HAP-1 (cell line): Measurements from ENCODE around the gene MYO18B.
"Not testable (repeated sequence)": the region's sequence is repeated elsewhere in the genome, so short reads cannot be mapped to it uniquely, and the experiment has no call there.

Experiments used
- DNase-seq, 2 experiments: peaks; one replicate each; pipeline ENCODE4 v3.0.0-alpha.2; 2016 to 2020; ENCODE audit warnings: low spot score in 2 of 2
- H3K27me3 ChIP-seq: fragments of 250-450 bp; sonication (Bioruptor Pico); 2 replicates; pipeline ENCODE4 v1.5.1; 2020; ENCODE audit warnings: low read depth, mild to moderate bottlenecking, moderate library complexity
- H3K36me3 ChIP-seq: fragments of 250-450 bp; sonication (Bioruptor Pico); replicated peaks from 2 replicates; pipeline ENCODE4 v1.5.1; 2020; ENCODE audit warnings: mild to moderate bottlenecking
- H3K4me1 ChIP-seq: fragments of 250-450 bp; sonication (Bioruptor Pico); 2 replicates; pipeline ENCODE4 v1.5.1; 2020; ENCODE audit warnings: mild to moderate bottlenecking
- H3K4me3 ChIP-seq: fragments of 250-450 bp; sonication (Bioruptor Pico); 2 replicates; pipeline ENCODE4 v1.5.1; 2020; ENCODE audit warnings: mild to moderate bottlenecking, moderate library complexity
- H3K9me3 ChIP-seq: fragments of 250-450 bp; sonication (Bioruptor Pico); 2 replicates; pipeline ENCODE4 v1.5.1; 2020; ENCODE audit warnings: mild to moderate bottlenecking, moderate library complexity
- in situ Hi-C: fragments of 300-500 bp; cut with MboI; formaldehyde crosslinking; loops from 3 replicates; pipeline ENCODE4 v1.14.3; 2020; ENCODE audit warnings: low sequenced_read_pairs, inconsistent platforms, mixed read lengths

Gene MYO18B

DNA sequence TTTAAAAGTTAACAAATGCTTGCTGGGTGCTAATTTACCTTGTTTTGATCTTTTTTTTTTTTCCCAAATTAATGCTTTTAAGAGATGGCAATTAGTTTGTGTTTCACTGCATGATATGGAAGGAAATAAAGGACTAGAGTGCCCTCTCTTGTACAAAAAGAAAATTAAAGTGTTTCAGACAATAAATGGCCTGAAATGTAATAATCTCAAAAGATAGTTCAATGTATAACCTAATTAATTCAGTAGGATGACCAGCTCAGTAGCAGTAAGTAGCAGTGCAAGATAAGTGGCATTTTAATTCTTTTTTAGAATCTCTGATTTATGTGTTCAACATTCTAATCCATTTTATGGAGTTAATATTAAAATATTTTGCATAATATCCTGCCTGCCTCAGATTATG lies 39.9 kb upstream of the MYO18B start:
- no peak overlapping the region for H3K4me3 ChIP-seq
- H3K27me3 ChIP-seq, result no peaks in the 10 kb centered on the region
- in situ Hi-C loops, result loop anchor here (10.0 kb wide), 1 partner anchor 237 kb away; no protein-coding TSS in a partner anchor
- no peaks in the 10 kb centered on the region for H3K9me3 ChIP-seq
- H3K36me3 ChIP-seq, result no peaks in the 10 kb centered on the region
- DNase-seq, result peak in 1 of 2 experiments; percentile 18
- H3K4me1 ChIP-seq, result no peaks in the 10 kb centered on the region

DNA sequence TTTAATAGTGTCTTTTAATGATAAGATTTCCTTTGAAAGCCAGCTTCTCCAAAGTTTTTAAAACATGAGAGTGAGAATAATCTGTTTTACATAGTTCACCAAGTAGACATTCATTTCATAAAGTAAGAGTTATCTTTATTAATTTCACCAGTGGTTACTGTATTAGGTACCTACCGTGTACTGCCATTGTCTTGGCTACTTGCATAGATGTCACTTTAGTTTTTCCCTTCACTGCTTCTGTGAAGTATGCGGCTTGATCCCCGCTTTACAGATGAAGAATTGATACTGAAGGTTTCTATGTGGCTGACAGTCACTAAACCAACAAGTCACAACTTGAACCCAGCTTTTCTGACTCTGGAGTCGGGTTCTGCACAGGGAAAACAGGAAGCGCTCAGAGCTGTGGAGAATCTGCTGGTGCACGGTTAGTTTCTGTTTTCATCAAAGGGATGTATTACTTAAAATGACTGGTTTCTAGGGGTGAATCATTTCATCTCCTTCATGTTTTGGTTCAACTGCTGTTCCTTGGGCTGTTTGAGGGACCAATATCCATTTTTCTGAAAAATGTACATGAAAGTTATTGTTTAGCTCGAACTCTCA lies 39.3 kb upstream of the MYO18B start:
- Histone ChIP-seq H3K36me3 (no peaks in the 10 kb centered on the region), H3K27me3 (no peaks in the 10 kb centered on the region), H3K4me3 (no peak overlapping the region), H3K4me1 (no peaks in the 10 kb centered on the region), H3K9me3 (no peaks in the 10 kb centered on the region)
- DNase-seq, result no peak
- in situ Hi-C loops, result loop anchor here (10.0 kb wide), 1 partner anchor 238 kb away; no protein-coding TSS in a partner anchor

DNA sequence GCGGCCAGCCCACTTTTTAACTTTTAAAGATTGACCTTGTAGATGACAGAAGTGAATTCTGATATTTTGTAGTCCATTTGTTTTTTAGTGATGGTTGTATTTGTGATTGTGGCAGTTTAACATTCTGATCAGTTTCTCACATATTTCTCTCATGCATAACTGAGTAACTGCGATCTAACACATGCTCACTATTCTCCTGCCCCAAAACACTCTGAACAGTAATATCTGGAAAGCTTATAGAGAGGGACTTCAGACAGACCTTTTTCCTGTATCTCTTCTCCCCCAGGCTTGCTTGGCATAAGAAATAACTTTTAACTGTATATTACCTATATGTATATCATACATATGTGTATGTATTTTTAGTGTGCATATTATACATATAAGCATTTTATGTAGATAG lies 37.3 kb upstream of the MYO18B start:
- no peaks in the 10 kb centered on the region for H3K9me3 ChIP-seq
- no peak overlapping the region for H3K4me3 ChIP-seq
- DNase-seq, result no peak
- H3K27me3 ChIP-seq, result no peaks in the 10 kb centered on the region
- H3K36me3 ChIP-seq, result no peaks in the 10 kb centered on the region
- in situ Hi-C loops, result loop anchor here (10.0 kb wide), 1 partner anchor 240 kb away; no protein-coding TSS in a partner anchor
- no peaks in the 10 kb centered on the region for H3K4me1 ChIP-seq

DNA sequence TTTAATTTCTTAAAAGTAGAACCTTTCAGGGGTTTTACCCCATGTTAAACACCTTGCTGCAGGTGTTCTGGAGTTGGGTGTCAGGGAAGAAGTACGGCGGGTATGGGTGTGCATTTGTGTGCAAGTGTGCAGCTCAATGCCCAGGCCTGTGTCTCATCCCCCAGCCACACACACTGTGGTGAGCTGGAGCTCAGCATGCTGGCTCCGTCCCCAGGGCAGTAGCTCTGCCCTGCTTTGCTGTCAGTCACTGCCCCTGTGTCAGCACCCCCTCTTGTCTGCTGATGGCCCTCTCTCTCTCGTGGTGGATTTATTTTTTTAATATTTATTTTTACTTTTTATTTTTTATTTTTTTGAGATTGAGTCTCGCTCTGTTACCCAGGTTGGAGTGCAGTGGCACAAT lies 35.8 kb upstream of the MYO18B start:
- in situ Hi-C loops, result loop anchor here (10.0 kb wide), 1 partner anchor 241 kb away; no protein-coding TSS in a partner anchor
- no peaks in the 10 kb centered on the region for H3K4me1 ChIP-seq
- H3K9me3 ChIP-seq, result no peaks in the 10 kb centered on the region
- no peak overlapping the region for H3K4me3 ChIP-seq
- no peaks in the 10 kb centered on the region for H3K27me3 ChIP-seq
- H3K36me3 ChIP-seq, result no peaks in the 10 kb centered on the region
- no peak for DNase-seq

GRCh38 chr22:25708430-25708829 lies 33.6 kb upstream of the MYO18B start:
- DNase-seq, H3K4me3 ChIP-seq, H3K9me3 ChIP-seq, H3K36me3 ChIP-seq, H3K27me3 ChIP-seq, H3K4me1 ChIP-seq: not testable (repeated sequence)
- in situ Hi-C loops, result loop anchor here (10.0 kb wide), 1 partner anchor 244 kb away; no protein-coding TSS in a partner anchor

- in situ Hi-C loops, result loop anchor here (10.0 kb wide), 1 partner anchor 245 kb away; no protein-coding TSS in a partner anchor
- Histone ChIP-seq H3K36me3 (no peaks in the 10 kb centered on the region), H3K9me3 (no peaks in the 10 kb centered on the region), H3K27me3 (no peaks in the 10 kb centered on the region), H3K4me1 (no peaks in the 10 kb centered on the region), H3K4me3 (no peak overlapping the region)
- DNase-seq, result no peak
Measured at GRCh38 chr22:25709758-25710157, 32.2 kb upstream of the MYO18B start.

DNA sequence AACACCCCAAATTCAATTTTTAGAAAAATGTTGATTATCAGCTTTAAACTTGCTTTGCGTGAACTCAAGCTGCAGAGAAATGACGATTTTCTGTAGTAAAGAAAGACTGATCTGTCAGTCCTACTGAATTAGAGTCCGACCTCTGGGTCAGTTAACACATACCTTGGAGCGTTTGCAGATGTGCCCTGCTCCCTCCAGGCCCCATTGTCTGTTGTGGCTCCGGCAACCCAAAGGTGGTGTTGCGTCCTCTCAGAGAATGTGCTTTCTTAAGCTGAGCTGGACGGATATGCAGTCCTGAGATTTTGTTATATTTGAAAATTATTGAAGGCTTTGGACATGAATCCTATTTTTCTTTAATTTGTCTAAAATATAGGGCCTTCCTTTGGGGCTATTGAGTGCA lies 31.5 kb upstream of the MYO18B start:
- Histone ChIP-seq H3K4me1 (no peaks in the 10 kb centered on the region), H3K27me3 (no peaks in the 10 kb centered on the region), H3K4me3 (no peak overlapping the region), H3K9me3 (no peaks in the 10 kb centered on the region), H3K36me3 (no peaks in the 10 kb centered on the region)
- no peak for DNase-seq
- in situ Hi-C loops, result no loop called here

DNA sequence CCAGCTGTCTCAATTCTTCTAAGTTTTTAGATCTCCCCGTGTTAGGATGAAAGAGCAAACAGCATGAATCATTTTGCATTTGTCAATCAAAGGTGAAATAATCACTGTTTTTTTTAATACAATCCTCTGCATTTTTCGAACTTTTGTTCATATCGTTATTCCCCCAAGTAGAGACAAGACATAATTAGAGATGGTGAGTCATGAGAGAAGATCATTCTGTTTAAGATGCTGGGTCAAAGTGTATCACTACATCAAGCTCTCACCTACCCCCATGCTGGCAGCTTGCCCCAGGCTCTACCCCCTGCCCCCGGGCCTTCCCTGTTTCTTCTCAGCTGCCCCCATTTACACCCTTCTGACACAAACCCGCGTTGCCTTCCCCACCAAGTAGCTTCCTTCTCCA lies 30.5 kb upstream of the MYO18B start:
- H3K4me3 ChIP-seq, result no peak overlapping the region
- in situ Hi-C loops, result no loop called here
- H3K36me3 ChIP-seq, result no peaks in the 10 kb centered on the region
- no peaks in the 10 kb centered on the region for H3K9me3 ChIP-seq
- no peaks in the 10 kb centered on the region for H3K27me3 ChIP-seq
- no peak for DNase-seq
- no peaks in the 10 kb centered on the region for H3K4me1 ChIP-seq

GRCh38 chr22:25712661-25713400 lies 29.2 kb upstream of the MYO18B start:
- no peak for DNase-seq
- no peaks in the 10 kb centered on the region for H3K9me3 ChIP-seq
- H3K4me1 ChIP-seq, result no peaks in the 10 kb centered on the region
- no peaks in the 10 kb centered on the region for H3K36me3 ChIP-seq
- no peak overlapping the region for H3K4me3 ChIP-seq
- in situ Hi-C loops, result no loop called here
- no peaks in the 10 kb centered on the region for H3K27me3 ChIP-seq

- Histone ChIP-seq H3K27me3 (no peaks in the 10 kb centered on the region), H3K4me1 (no peaks in the 10 kb centered on the region), H3K4me3 (no peak overlapping the region), H3K9me3 (no peaks in the 10 kb centered on the region), H3K36me3 (no peaks in the 10 kb centered on the region)
- in situ Hi-C loops, result no loop called here
- DNase-seq, result no peak
Measured at GRCh38 chr22:25714070-25714469, 27.9 kb upstream of the MYO18B start.

GRCh38 chr22:25714739-25715138 lies 27.2 kb upstream of the MYO18B start:
- DNase-seq, result no peak
- in situ Hi-C loops, result no loop called here
- Histone ChIP-seq H3K9me3 (no peaks in the 10 kb centered on the region), H3K4me3 (no peak overlapping the region), H3K4me1 (no peaks in the 10 kb centered on the region), H3K36me3 (no peaks in the 10 kb centered on the region), H3K27me3 (no peaks in the 10 kb centered on the region)

DNA sequence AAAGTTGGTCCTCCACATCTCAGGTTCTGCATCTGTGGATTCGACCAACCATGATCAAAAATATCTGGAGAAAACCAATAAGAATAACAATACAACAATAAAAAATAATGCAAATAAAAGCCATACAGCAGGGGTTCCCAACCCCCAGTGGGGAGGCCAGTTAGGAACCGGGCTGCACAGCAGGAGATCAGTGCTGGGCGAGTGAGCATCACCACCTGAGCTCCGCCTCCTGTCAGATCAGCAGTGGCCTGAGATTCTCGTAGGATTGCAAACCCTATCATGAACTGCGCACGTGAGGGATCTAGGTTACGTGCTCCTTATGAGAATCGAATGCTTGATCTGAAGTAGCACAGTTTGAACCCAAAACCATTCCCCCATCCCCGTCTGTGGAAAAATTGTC lies 25.4 kb upstream of the MYO18B start:
- no peaks in the 10 kb centered on the region for H3K4me1 ChIP-seq
- in situ Hi-C loops, result no loop called here
- no peaks in the 10 kb centered on the region for H3K36me3 ChIP-seq

DNA sequence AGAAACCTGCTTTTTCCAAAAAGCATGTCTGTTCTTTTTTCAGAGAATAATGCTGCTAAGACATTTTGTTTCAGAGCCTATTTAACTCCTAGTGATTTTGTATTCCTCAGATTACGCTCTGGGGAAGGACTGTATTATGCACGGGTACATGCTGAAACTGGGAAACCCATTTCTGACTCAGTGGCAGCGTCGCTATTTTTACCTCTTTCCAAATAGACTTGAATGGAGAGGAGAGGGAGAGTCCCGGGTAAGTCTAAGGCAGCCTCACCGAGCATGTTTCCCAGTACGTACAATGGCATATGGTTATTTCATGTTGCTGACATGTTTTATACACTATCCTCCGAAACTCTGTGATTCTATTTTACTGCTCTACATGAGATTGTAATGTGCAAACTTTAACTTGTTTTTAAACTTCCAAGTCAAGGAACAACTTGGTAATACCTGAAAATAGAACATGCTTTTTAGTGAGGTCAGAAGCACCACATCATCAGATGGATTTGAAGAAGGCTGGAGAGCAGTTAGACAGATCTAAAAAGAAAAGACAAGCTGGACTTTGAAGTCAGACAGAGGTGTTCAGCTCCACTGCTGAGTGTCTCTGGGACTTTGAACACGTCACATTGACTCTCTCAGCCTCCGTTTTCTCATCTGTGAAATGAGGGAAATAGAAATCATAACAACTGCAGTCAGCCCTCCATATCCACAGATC lies 23.7 kb upstream of the MYO18B start:
- no peaks in the 10 kb centered on the region for H3K9me3 ChIP-seq
- H3K27me3 ChIP-seq, result no peaks in the 10 kb centered on the region
- H3K4me1 ChIP-seq, result no peaks in the 10 kb centered on the region
- no peak overlapping the region for H3K4me3 ChIP-seq
- no peak for DNase-seq
- H3K36me3 ChIP-seq, result no peaks in the 10 kb centered on the region
- in situ Hi-C loops, result no loop called here

More for the DNA sequence above, 25.4 kb upstream of the MYO18B start:
- DNase-seq, result no peak
- no peaks in the 10 kb centered on the region for H3K9me3 ChIP-seq
- H3K4me3 ChIP-seq, result no peak overlapping the region
- H3K27me3 ChIP-seq, result no peaks in the 10 kb centered on the region

DNA sequence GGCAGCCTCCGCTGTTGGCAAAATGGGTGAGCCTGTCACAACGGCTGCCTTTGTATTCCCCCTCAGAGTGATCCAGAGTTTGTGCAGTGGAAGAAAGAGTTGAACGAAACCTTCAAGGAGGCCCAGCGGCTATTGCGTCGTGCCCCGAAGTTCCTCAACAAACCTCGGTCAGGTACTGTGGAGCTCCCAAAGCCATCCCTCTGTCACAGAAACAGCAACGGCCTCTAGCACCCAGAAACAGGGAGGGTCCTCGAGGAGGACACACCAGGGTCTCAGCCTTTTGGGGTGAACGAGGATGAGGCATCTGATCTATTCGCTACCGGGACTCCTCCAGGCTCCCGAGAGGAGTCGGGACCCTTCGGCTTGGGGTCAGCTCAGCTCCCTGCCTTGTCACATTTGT lies 19.8 kb upstream of the MYO18B start:
- Histone ChIP-seq H3K9me3 (no peaks in the 10 kb centered on the region), H3K27me3 (no peaks in the 10 kb centered on the region), H3K4me1 (no peaks in the 10 kb centered on the region), H3K36me3 (no peaks in the 10 kb centered on the region), H3K4me3 (no peak overlapping the region)
- in situ Hi-C loops, result no loop called here
- no peak for DNase-seq
